CD14-positive monocyte (primary cell): ENCODE data around the gene PLIN4. TPM values are rescaled to one million over a fixed set of nuclear protein-coding genes. Genes with fewer than 3 reads are reported as not detected.
A peak's percentile ranks its signal among the peaks of the same experiment; 100 is the strongest.
"Not testable (repeated sequence)": the region's sequence is repeated elsewhere in the genome, so short reads cannot be mapped to it uniquely, and the experiment has no call there.

ENCODE experiments used
- DNase-seq, 3 donors: peaks; one replicate each; pipeline ENCODE4 v3.0.0-alpha.2; 2011 to 2022
- H2AFZ ChIP-seq: 2 replicates; pipeline ENCODE4 v1.6.0; 2012; ENCODE audit warnings: mild to moderate bottlenecking, low read depth, low read length, inconsistent platforms; ENCODE audit not compliant: insufficient read depth, poor library complexity, severe bottlenecking
- H3K27ac ChIP-seq, 2 donors: 1 replicate in 1 of 2; 2 replicates in 1 of 2; pipeline ENCODE4 v1.5.1; 2012 to 2013; ENCODE audit warnings: low read length in 2 of 2, control low read depth in 1 of 2, inconsistent platforms in 1 of 2, low read depth in 1 of 2, mild to moderate bottlenecking in 1 of 2
- H3K27me3 ChIP-seq, 2 donors: one replicate each; pipeline versions ENCODE4 v1.6.0 to v1.6.1; 2011 to 2013; ENCODE audit warnings: low read length in 2 of 2; ENCODE audit not compliant: control insufficient read depth in 2 of 2, insufficient read depth in 2 of 2
- H3K36me3 ChIP-seq, 2 donors: replicated peaks in 1 of 2; 1 replicate in 1 of 2; 2 replicates in 1 of 2; pipeline versions ENCODE4 v1.5.1 to v1.6.1; 2012 to 2013; ENCODE audit warnings: low read length in 2 of 2, control low read depth in 1 of 2, inconsistent platforms in 1 of 2, mild to moderate bottlenecking in 1 of 2; ENCODE audit not compliant: insufficient read depth in 2 of 2, control insufficient read depth in 1 of 2
- H3K4me1 ChIP-seq, 2 donors: 1 replicate in 1 of 2; 2 replicates in 1 of 2; pipeline versions ENCODE4 v1.5.1 to v1.6.1; 2012 to 2013; ENCODE audit warnings: low read length in 2 of 2, control low read depth in 1 of 2, inconsistent platforms in 1 of 2, mild to moderate bottlenecking in 1 of 2, moderate library complexity in 1 of 2; ENCODE audit not compliant: insufficient read depth in 2 of 2, control insufficient read depth in 1 of 2
- H3K4me2 ChIP-seq: replicated peaks from 2 replicates; pipeline ENCODE3; 2012; ENCODE audit warnings: low read length, moderate library complexity, mild to moderate bottlenecking; ENCODE audit not compliant: poor library complexity, severe bottlenecking; ENCODE audit errors: extremely low read depth
- H3K4me3 ChIP-seq, 3 experiments: fragments of 200-600 bp in 1 of 3; sonication (generic) in 1 of 3; replicated peaks in 1 of 3; 1 replicate in 2 of 3; 2 replicates in 1 of 3; pipeline ENCODE4 v1.5.1; 2011 to 2013; ENCODE audit warnings: low read length in 3 of 3, mild to moderate bottlenecking in 3 of 3, control low read depth in 2 of 3, low read depth in 2 of 3, inconsistent platforms in 1 of 3, moderate library complexity in 1 of 3
- H3K79me2 ChIP-seq: 2 replicates; pipeline ENCODE4 v1.6.0; 2012; ENCODE audit warnings: mild to moderate bottlenecking, control low read depth, inconsistent platforms, low read length, moderate library complexity; ENCODE audit not compliant: insufficient read depth
- H3K9ac ChIP-seq: 2 replicates; pipeline ENCODE4 v1.6.0; 2017; ENCODE audit warnings: low read length, mild to moderate bottlenecking; ENCODE audit not compliant: insufficient read depth, poor library complexity, severe bottlenecking
- H3K9me3 ChIP-seq, 2 donors: replicated peaks in 1 of 2; 1 replicate in 1 of 2; 2 replicates in 1 of 2; pipeline versions ENCODE4 v1.5.1 to v1.6.1; 2012 to 2013; ENCODE audit warnings: low read length in 2 of 2, control low read depth in 1 of 2; ENCODE audit not compliant: control insufficient read depth in 1 of 2, insufficient read depth in 1 of 2
- H4K20me1 ChIP-seq: 2 replicates; pipeline ENCODE4 v1.6.0; 2012; ENCODE audit warnings: mild to moderate bottlenecking, low read length, control low read depth, moderate library complexity; ENCODE audit not compliant: insufficient read depth
- H3K27ac Mint-ChIP-seq, 7 donors: one replicate each; pipeline ENCODE4 v1.8.0; 2020; ENCODE audit warnings: mild to moderate bottlenecking in 7 of 7, mixed read lengths in 7 of 7, moderate library complexity in 6 of 7, inconsistent platforms in 2 of 7
- H3K27me3 Mint-ChIP-seq, 3 donors: one replicate each; pipeline ENCODE4 v1.8.0; 2021 to 2022; ENCODE audit warnings: low read depth in 3 of 3, mild to moderate bottlenecking in 3 of 3, mixed read lengths in 3 of 3, moderate library complexity in 3 of 3, inconsistent platforms in 1 of 3
- H3K36me3 Mint-ChIP-seq, 2 donors: one replicate each; pipeline ENCODE4 v1.8.0; 2020; ENCODE audit warnings: mixed read lengths in 2 of 2, inconsistent platforms in 1 of 2, mild to moderate bottlenecking in 1 of 2
- H3K4me1 Mint-ChIP-seq: one replicate; pipeline ENCODE4 v1.8.0; 2020; ENCODE audit warnings: mild to moderate bottlenecking, mixed read lengths
- H3K4me3 Mint-ChIP-seq, 2 donors: one replicate each; pipeline ENCODE4 v1.8.0; 2020; ENCODE audit warnings: mild to moderate bottlenecking in 2 of 2, mixed read lengths in 2 of 2, moderate library complexity in 1 of 2
- H3K9me3 Mint-ChIP-seq, 7 donors: one replicate each; pipeline ENCODE4 v1.8.0; 2020 to 2022; ENCODE audit warnings: mixed read lengths in 7 of 7, mild to moderate bottlenecking in 6 of 7, moderate library complexity in 6 of 7, inconsistent platforms in 2 of 7
- WGBS: methylation state at CpG from one replicate; pipeline ENCODE4 v1.1.5; 2013; ENCODE audit warnings: missing lambda C conversion rate; ENCODE audit not compliant: insufficient coverage; 5-methylcytosine and 5-hydroxymethylcytosine counted together
- intact Hi-C, 2 donors: fragments of 100-400 bp; cut with micrococcal nuclease; formaldehyde crosslinking; loops; one replicate each; pipeline versions ENCODE4 v1.15.0 to v1.15.1; 2023
- polyA plus RNA-seq, 3 donors: library from polyadenylated mRNA; depleted of rRNA in 1 of 3; unstranded in 2 of 3; stranded (reverse) in 1 of 3; fragments of 300-500 nt in 2 of 3; fragments of >200 nt in 1 of 3; fragmentation: Illumina TruSeq in 2 of 3; gene quantifications; 1 replicate in 2 of 3; 2 replicates in 1 of 3; pipeline ENCODE4 v1.2.3, GENCODE V29; 2012 to 2021
- TF ChIP-seq, protein P1 (sequence below): fragments of 200-600 bp; IDR thresholded peaks from one replicate; pipeline ENCODE4 v1.8.0; 2022; ENCODE audit warnings: antibody characterized with exemption, mild to moderate bottlenecking

PLIN4 gene
- polyA plus RNA-seq, 3 donors, result 0.05 to 0.19 TPM; not detected in 1

DNA sequence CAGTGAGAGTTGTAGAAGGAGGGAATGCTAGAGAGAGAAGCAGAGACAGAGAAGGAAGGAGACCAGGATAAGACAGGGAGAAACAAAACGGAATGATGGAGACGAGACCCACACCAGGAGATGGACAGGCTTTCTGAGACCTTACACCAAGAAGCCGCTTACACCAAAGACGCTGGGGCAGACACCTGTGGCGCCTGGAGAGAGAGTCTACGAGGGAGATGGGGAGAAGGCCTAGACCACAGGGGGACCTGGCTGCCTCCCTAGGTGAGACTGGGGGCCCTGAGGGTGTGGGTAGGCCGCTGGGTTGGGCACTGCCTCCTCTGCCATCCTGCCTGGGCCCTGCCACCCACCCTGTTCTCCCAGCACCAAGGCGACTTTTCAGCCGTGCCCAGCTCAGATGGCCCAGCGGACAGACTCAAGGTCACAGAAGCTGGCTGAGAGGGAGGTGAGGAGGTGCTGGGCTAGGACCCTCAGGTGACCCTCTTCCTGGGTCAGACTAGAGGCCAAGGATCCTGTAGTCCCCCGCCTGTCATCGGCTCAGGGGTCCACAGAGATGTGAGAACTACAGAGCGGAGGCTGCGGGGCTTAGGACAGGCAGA lies 11.7 kb upstream of the PLIN4 start:
- no peak overlapping the region for H3K4me2 ChIP-seq
- H3K4me1 Mint-ChIP-seq, result peaks cover 13% of the 10 kb centered on the region
- H2AFZ ChIP-seq, result no peak overlapping the region
- intact Hi-C loops, result loop anchor here in 1 of 2 donors (5.0 to 10.0 kb wide), 2 partner anchors 107 to 265 kb away; partner anchors contain the start of gene TNFAIP8L1
- no peaks in the 10 kb centered on the region for H3K36me3 ChIP-seq
- DNase-seq, result no peak
- H3K4me1 ChIP-seq, result peaks cover 14% of the 10 kb centered on the region in 2 donors
- H3K27ac Mint-ChIP-seq, result peak overlapping the region in 1 of 7 donors; percentile 30
- no peaks in the 10 kb centered on the region for H3K79me2 ChIP-seq
- H3K27me3 ChIP-seq, result no peaks in the 10 kb centered on the region
- no peak overlapping the region for H3K27ac ChIP-seq
- WGBS, result 89% methylated on average over 12 of the region's 14 CpGs
- TF ChIP-seq, protein P1, sequence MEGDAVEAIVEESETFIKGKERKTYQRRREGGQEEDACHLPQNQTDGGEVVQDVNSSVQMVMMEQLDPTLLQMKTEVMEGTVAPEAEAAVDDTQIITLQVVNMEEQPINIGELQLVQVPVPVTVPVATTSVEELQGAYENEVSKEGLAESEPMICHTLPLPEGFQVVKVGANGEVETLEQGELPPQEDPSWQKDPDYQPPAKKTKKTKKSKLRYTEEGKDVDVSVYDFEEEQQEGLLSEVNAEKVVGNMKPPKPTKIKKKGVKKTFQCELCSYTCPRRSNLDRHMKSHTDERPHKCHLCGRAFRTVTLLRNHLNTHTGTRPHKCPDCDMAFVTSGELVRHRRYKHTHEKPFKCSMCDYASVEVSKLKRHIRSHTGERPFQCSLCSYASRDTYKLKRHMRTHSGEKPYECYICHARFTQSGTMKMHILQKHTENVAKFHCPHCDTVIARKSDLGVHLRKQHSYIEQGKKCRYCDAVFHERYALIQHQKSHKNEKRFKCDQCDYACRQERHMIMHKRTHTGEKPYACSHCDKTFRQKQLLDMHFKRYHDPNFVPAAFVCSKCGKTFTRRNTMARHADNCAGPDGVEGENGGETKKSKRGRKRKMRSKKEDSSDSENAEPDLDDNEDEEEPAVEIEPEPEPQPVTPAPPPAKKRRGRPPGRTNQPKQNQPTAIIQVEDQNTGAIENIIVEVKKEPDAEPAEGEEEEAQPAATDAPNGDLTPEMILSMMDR, result no peak
- H3K9me3 Mint-ChIP-seq, result peaks cover 0 to 2% (median 0%) of the 10 kb centered on the region in 7 donors
- no peaks in the 10 kb centered on the region for H4K20me1 ChIP-seq
- H3K36me3 Mint-ChIP-seq, result no peaks in the 10 kb centered on the region
- peak overlapping the region in 1 of 2 donors; percentile 46 for H3K4me3 Mint-ChIP-seq
- H3K9ac ChIP-seq, result no peak overlapping the region
- H3K27me3 Mint-ChIP-seq, result peaks cover 1 to 7% (median 6%) of the 10 kb centered on the region in 3 donors
- no peak overlapping the region for H3K4me3 ChIP-seq
- no peaks in the 10 kb centered on the region for H3K9me3 ChIP-seq

- TF ChIP-seq, protein P1, result no peak
- no peaks in the 10 kb centered on the region for H3K36me3 Mint-ChIP-seq
- H3K4me2 ChIP-seq, result no peak overlapping the region
- H2AFZ ChIP-seq, result no peak overlapping the region
- no peak overlapping the region for H3K4me3 Mint-ChIP-seq
- no peaks in the 10 kb centered on the region for H3K36me3 ChIP-seq
- no peak overlapping the region for H3K4me3 ChIP-seq
- H3K27me3 ChIP-seq, result no peaks in the 10 kb centered on the region
- no peak for DNase-seq
- H3K27me3 Mint-ChIP-seq, result peaks cover 1 to 7% (median 6%) of the 10 kb centered on the region in 3 donors
- no peak overlapping the region for H3K27ac ChIP-seq
- H3K9me3 Mint-ChIP-seq, result peaks cover 0 to 2% (median 0%) of the 10 kb centered on the region in 7 donors
- H4K20me1 ChIP-seq, result no peaks in the 10 kb centered on the region
- no peaks in the 10 kb centered on the region for H3K9me3 ChIP-seq
- peaks cover 9% of the 10 kb centered on the region in 2 donors for H3K4me1 ChIP-seq
- intact Hi-C loops, result loop anchor here in 1 of 2 donors (5.0 to 10.0 kb wide), 2 partner anchors 108 to 264 kb away; partner anchors contain the start of gene TNFAIP8L1
- H3K9ac ChIP-seq, result no peak overlapping the region
- peaks cover 9% of the 10 kb centered on the region for H3K4me1 Mint-ChIP-seq
- no peaks in the 10 kb centered on the region for H3K79me2 ChIP-seq
- H3K27ac Mint-ChIP-seq, result no peak overlapping the region
- 87% methylated on average over 15 of the region's 15 CpGs for WGBS
Observed at GRCh38 chr19:4528843-4529242, 10.6 kb upstream of the PLIN4 start.

- H2AFZ ChIP-seq, H3K4me2 ChIP-seq, H3K4me3 Mint-ChIP-seq, H3K27ac Mint-ChIP-seq, DNase-seq, H3K36me3 ChIP-seq, H3K4me1 ChIP-seq, H3K79me2 ChIP-seq, H3K27ac ChIP-seq, H3K4me1 Mint-ChIP-seq, H3K4me3 ChIP-seq, H3K9me3 ChIP-seq, H3K27me3 Mint-ChIP-seq, H3K36me3 Mint-ChIP-seq, H3K9ac ChIP-seq, H3K9me3 Mint-ChIP-seq, H3K27me3 ChIP-seq, H4K20me1 ChIP-seq: not testable (repeated sequence)
- intact Hi-C loops, result loop anchor here in 1 of 2 donors (5.0 to 10.0 kb wide), 2 partner anchors 110 to 263 kb away; partner anchors contain the start of gene TNFAIP8L1
- WGBS, result 100% methylated on average over 3 of the region's 8 CpGs
Observed at GRCh38 chr19:4527377-4527776, 9.1 kb upstream of the PLIN4 start.
